ENCODE results near the gene CCNF. TPM values are rescaled to one million over a fixed set of nuclear protein-coding genes. Genes with fewer than 3 reads are reported as not detected.

Gene CCNF
- total RNA-seq, 1 donor from 2014 or later: 27.8 TPM

DNA sequence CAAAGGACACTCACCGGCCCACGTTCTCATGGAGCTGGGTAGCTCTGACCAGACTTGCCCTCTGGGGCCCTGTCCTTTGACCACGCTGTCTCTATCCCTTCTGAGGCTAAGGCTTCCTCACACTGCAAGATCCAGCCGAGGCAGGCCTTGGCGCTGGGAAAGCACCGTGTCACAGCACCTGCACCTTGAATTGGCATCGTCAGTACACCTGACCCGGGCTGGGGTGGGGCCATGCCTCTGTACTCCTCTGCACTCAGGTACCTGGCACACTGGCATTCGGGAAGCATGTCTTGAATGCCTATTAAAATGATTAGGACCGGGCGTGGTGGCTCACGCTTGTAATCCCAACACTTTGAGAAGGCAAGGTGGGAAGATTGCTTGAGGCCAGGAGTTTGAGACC lies 51.7 kb downstream of the CCNF start:
- Mint-ChIP-seq H3K9me3 (ENCODE audit: low read depth) (no peaks in the 10 kb centered on the region), H3K36me3 (ENCODE audit: insufficient read depth) (no peaks in the 10 kb centered on the region), H3K27ac (no peak overlapping the region), H3K4me1 (ENCODE audit: low read depth) (peaks cover 17% of the 10 kb centered on the region), H3K27me3 (peaks cover 3% of the 10 kb centered on the region), H3K4me3 (ENCODE audit: low read depth) (no peak overlapping the region)
- TF ChIP-seq, protein P1, sequence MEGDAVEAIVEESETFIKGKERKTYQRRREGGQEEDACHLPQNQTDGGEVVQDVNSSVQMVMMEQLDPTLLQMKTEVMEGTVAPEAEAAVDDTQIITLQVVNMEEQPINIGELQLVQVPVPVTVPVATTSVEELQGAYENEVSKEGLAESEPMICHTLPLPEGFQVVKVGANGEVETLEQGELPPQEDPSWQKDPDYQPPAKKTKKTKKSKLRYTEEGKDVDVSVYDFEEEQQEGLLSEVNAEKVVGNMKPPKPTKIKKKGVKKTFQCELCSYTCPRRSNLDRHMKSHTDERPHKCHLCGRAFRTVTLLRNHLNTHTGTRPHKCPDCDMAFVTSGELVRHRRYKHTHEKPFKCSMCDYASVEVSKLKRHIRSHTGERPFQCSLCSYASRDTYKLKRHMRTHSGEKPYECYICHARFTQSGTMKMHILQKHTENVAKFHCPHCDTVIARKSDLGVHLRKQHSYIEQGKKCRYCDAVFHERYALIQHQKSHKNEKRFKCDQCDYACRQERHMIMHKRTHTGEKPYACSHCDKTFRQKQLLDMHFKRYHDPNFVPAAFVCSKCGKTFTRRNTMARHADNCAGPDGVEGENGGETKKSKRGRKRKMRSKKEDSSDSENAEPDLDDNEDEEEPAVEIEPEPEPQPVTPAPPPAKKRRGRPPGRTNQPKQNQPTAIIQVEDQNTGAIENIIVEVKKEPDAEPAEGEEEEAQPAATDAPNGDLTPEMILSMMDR (IDR thresholded peaks at IDR 0.05; ENCODE audit: unreplicated experiment): no peak
- DNase-seq (ENCODE audit: low spot score, unreplicated experiment): no peak

DNA sequence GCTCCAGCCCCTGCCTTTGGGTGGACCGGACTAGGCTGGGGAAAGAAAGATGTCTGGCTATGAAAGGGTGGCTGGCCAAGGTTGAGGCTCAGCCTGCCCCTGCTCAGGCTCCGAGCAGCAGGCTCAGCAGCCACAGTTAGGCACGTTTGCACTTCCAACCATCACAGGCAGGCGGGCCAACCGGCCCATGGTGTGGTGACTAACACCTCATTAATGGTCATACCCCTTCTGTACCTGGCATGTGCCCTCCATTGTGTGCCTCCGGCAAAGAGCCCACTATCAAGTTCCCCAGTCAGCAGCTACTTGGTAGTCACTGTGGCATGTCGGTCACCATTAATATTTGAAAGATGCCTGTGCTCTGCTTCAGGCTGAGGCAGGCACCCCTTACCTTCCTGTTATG lies 52.4 kb downstream of the CCNF start:
- Mint-ChIP-seq H3K36me3 (ENCODE audit: insufficient read depth) (no peaks in the 10 kb centered on the region), H3K4me1 (ENCODE audit: low read depth) (peaks cover 12% of the 10 kb centered on the region), H3K9me3 (ENCODE audit: low read depth) (no peaks in the 10 kb centered on the region), H3K27ac (no peak overlapping the region), H3K4me3 (ENCODE audit: low read depth) (no peak overlapping the region), H3K27me3 (peaks cover 3% of the 10 kb centered on the region)
- DNase-seq (ENCODE audit: low spot score, unreplicated experiment): no peak
- TF ChIP-seq, protein P1 (IDR thresholded peaks at IDR 0.05; ENCODE audit: unreplicated experiment): no peak

DNA sequence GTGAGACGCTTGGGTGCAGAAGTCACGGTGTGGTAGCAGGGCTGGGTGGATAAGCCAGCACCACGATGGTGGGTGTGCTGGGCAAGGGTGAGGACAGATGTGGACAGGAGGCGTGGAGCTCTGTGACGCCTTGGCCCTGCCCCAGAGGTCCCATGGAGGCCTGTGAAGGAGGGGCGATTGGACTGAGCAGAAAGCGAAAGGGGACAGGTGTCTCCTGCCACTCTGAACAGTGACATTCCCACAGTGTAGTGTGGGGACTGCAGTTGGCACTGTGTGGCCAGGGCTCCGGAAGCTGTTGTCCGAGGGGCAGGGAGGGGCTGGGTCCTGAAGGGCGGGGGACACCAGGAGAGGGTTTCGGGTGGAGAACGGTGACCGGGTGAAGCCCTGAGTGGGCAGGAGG lies 53.0 kb downstream of the CCNF start:
- Mint-ChIP-seq H3K9me3 (ENCODE audit: low read depth) (no peaks in the 10 kb centered on the region), H3K27me3 (no peaks in the 10 kb centered on the region), H3K4me3 (ENCODE audit: low read depth) (no peak overlapping the region), H3K27ac (peak overlapping the region; percentile 74), H3K36me3 (ENCODE audit: insufficient read depth) (no peaks in the 10 kb centered on the region), H3K4me1 (ENCODE audit: low read depth) (peaks cover 7% of the 10 kb centered on the region)
- no peak for DNase-seq (ENCODE audit: low spot score, unreplicated experiment)
- TF ChIP-seq, protein P1 (IDR thresholded peaks at IDR 0.05; ENCODE audit: unreplicated experiment): no peak

DNA sequence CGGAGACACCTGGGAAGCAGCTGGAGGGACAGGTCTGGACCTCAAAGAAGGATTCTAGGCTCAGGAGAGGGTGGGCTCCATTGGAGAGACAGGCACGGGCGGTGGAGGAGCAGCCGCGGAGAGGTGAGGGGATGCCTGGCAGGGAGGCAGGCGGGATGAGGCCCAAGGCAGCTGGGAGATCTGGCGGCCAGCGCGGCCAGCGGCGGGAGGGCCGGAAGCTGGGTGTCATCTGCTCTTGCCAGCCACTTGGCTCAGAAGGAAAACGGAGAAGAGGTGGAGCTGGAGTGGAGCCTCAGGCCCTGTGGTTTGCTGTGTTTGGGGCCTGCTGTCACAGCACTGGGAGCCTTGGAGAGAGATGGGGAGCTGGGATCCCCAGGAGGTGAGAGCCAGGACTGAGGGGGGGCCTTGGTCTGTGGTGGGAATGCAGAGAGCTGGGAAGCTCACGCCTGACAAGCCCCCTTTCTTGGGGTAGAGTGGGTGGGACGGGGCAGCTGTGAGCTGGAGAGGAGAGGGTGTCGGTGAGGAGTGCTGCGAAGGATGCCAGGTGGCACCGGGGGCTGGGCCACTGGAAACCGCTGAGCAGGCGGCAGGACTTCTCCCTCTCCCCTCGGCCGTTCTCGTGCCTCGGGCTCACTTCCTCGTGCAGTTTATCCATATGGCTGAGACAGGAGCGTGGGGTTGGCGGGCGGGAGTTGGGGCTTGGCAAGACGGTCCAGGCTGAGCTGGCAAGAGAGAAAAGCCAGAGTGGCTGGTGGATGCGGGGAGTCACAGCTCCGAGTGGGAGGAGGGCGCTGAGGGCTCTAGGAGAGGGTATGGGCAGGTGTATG lies 53.7 kb downstream of the CCNF start:
- TF ChIP-seq, protein P1 (IDR thresholded peaks at IDR 0.05; ENCODE audit: unreplicated experiment): no peak
- Mint-ChIP-seq H3K4me3 (ENCODE audit: low read depth) (no peak overlapping the region), H3K27me3 (no peaks in the 10 kb centered on the region), H3K4me1 (ENCODE audit: low read depth) (peaks cover 7% of the 10 kb centered on the region), H3K36me3 (ENCODE audit: insufficient read depth) (no peaks in the 10 kb centered on the region), H3K9me3 (ENCODE audit: low read depth) (no peaks in the 10 kb centered on the region), H3K27ac (peak overlapping the region; percentile 20)
- no peak for DNase-seq (ENCODE audit: low spot score, unreplicated experiment)

DNA sequence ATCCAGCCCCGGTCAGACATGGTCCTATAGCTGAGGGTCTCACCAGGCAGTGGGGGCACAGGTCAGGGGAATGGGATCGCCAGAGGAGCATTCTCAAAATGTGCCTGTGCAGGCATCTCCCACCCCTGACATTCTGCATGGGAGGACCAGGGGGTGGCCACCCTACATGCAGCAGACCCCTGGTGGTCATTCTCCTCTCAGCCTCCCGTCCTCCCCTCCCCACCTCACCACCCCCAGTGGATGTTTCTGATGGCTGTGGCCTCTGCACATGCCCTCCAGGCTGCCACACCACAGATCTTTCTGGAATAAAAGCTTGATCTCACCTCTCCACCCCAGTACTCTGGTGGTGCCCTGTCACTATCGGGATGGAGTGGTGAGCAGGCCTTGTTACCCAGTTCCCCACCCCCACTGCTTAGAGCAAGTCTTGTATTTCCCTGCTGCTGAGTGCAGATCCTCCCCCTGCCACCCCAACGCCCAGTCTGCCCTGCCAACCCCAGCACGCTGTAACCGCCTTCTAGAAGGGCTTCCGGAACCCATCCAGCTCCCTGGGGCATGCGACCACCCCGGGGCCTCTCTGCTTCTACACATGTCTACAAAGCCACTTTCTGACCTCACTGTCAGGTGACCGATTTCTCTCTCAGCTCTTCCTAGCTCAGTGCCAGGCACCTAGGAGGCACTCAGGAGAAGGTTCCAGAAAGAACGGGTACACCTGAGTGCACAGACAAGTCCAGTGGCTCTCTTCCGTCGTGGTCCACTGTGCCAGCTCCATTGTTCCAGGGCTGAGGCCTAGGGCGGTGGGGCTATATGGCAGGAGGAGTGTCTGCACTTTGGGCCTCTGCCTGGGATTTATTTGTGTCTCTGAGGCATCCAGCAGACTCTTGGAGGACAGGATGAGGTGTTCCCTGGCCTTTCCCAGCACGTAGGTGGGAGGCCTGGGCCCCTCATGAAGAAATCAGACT lies 55.0 kb downstream of the CCNF start:
- Mint-ChIP-seq H3K27ac (no peak overlapping the region), H3K4me1 (ENCODE audit: low read depth) (peaks cover 7% of the 10 kb centered on the region), H3K27me3 (no peaks in the 10 kb centered on the region), H3K9me3 (ENCODE audit: low read depth) (no peaks in the 10 kb centered on the region), H3K4me3 (ENCODE audit: low read depth) (no peak overlapping the region), H3K36me3 (ENCODE audit: insufficient read depth) (no peaks in the 10 kb centered on the region)
- no peak for DNase-seq (ENCODE audit: low spot score, unreplicated experiment)
- TF ChIP-seq, protein P1 (IDR thresholded peaks at IDR 0.05; ENCODE audit: unreplicated experiment): no peak
